K562 (cell line): Measurements from ENCODE around the gene NEK5. TPM values are rescaled to one million over a fixed set of nuclear protein-coding genes. Genes with fewer than 3 reads are reported as not detected.

Experiments
- ARID2 ChIP-seq: fragments of 450-650 bp; IDR thresholded peaks from 2 replicates; pipeline ENCODE4 v1.6.1; 2017; ENCODE audit warnings: antibody characterized with exemption, mild to moderate bottlenecking
- FOXP1 ChIP-seq: sonication (generic); formaldehyde crosslinking; IDR thresholded peaks from 2 replicates; pipeline ENCODE4 v1.8.0; 2022; ENCODE audit warnings: mild to moderate bottlenecking, missing genetic modification reagents
- GTF2E2 ChIP-seq: fragments of 200-800 bp; sonication (Bioruptor generic); IDR thresholded peaks from 2 replicates; pipeline ENCODE4 v1.6.1; 2016; ENCODE audit warnings: missing genetic modification characterization, missing compliant biosample characterization
- HMG20B ChIP-seq: fragments of 250-450 bp; sonication (Bioruptor Pico); IDR thresholded peaks from 2 replicates; pipeline ENCODE4 v1.5.0; 2021; ENCODE audit warnings: mild to moderate bottlenecking
- NCOA4 ChIP-seq: fragments of 450-650 bp; IDR thresholded peaks from 2 replicates; pipeline ENCODE4 v1.6.1; 2018; ENCODE audit warnings: mild to moderate bottlenecking; ENCODE audit not compliant: partially characterized antibody
- POLR2G ChIP-seq: fragments of 200-400 bp; formaldehyde crosslinking; IDR thresholded peaks from 2 replicates; pipeline ENCODE4 v1.6.1; 2017; ENCODE audit warnings: low read depth, mild to moderate bottlenecking, antibody characterized with exemption, low read length, moderate library complexity
- RUNX1 ChIP-seq: sonication (generic); IDR thresholded peaks from 2 replicates; pipeline ENCODE4 v1.6.1; 2016; ENCODE audit warnings: antibody characterized with exemption, low read depth
- SOX6 ChIP-seq: fragments of 450-650 bp; IDR thresholded peaks from 2 replicates; pipeline ENCODE4 v1.6.1; 2014; ENCODE audit warnings: mild to moderate bottlenecking
- ZNF175 ChIP-seq: fragments of 200-800 bp; sonication (Bioruptor generic); IDR thresholded peaks from 2 replicates; pipeline ENCODE4 v1.6.1; 2016; ENCODE audit warnings: low read depth, mild to moderate bottlenecking, missing genetic modification characterization, missing compliant biosample characterization
- ZNF263 ChIP-seq: sonication (generic); formaldehyde crosslinking; IDR thresholded peaks from 2 replicates; pipeline ENCODE4 v1.8.0; 2022; ENCODE audit warnings: mild to moderate bottlenecking, missing genetic modification reagents, borderline replicate concordance
- ZNF551 ChIP-seq: fragments of 250-450 bp; sonication (Bioruptor Pico); IDR thresholded peaks from 2 replicates; pipeline ENCODE4 v1.5.0; 2021; ENCODE audit warnings: mild to moderate bottlenecking, moderate library complexity
- ZNF77 ChIP-seq: fragments of 250-450 bp; sonication (Bioruptor Pico); IDR thresholded peaks from 2 replicates; pipeline ENCODE4 v1.5.0; 2020
- polyA plus RNA-seq, 8 experiments: library from polyadenylated mRNA; depleted of rRNA in 4 of 8; stranded (reverse) in 5 of 8; unstranded in 3 of 8; fragments of >200 nt; fragmentation: Nextera tagmentation in 2 of 8; fragmentation: Illumina TruSeq in 1 of 8; extraction: Ambion mirVana in 2 of 8; extraction: Trizol in 1 of 8; gene quantifications; 2 replicates each; pipeline versions ENCODE4 v1.2.1 to v1.2.3, GENCODE V29; 2011 to 2014; ENCODE audit warnings: inconsistent platforms in 1 of 8, missing spikeins in 1 of 8
- total RNA-seq, 7 experiments: library from RNA; depleted of rRNA in 6 of 7; stranded (reverse); fragments of >200 nt in 6 of 7; fragmentation: Illumina TruSeq in 2 of 7; extraction: Trizol in 2 of 7; gene quantifications; 2 replicates each; pipeline versions ENCODE4 v1.2.1 to v1.2.3, GENCODE V29; 2011 to 2021; ENCODE audit warnings: low replicate concordance in 1 of 7
- TF ChIP-seq, protein P1 (sequence below): sonication (generic); formaldehyde crosslinking; IDR thresholded peaks from 2 replicates; pipeline ENCODE4 v1.8.1; 2023; ENCODE audit warnings: mild to moderate bottlenecking, missing genetic modification reagents
- TF ChIP-seq, protein P2 (sequence below): fragments of 250-450 bp; sonication (Bioruptor Pico); IDR thresholded peaks from 2 replicates; pipeline ENCODE4 v1.5.0; 2022; ENCODE audit warnings: mild to moderate bottlenecking
- TF ChIP-seq, protein P3 (sequence below), 2 experiments: fragments of 450-650 bp; IDR thresholded peaks; 2 replicates each; pipeline ENCODE4 v1.6.1; 2016; ENCODE audit warnings: mild to moderate bottlenecking in 2 of 2, borderline replicate concordance in 1 of 2, low read depth in 1 of 2, moderate library complexity in 1 of 2
- TF ChIP-seq, protein P4 (sequence below): fragments of 250-450 bp; sonication (Bioruptor Pico); IDR thresholded peaks from 2 replicates; pipeline ENCODE4 v1.8.0; 2022; ENCODE audit warnings: inconsistent platforms, mild to moderate bottlenecking, moderate library complexity, borderline replicate concordance

Gene NEK5
- total and polyA plus RNA-seq, 9 of the 15 experiments (the other 6 are each of a cell fraction or from before 2014, with no cell fraction given) = 0.09 to 0.44 (median 0.33) TPM

DNA sequence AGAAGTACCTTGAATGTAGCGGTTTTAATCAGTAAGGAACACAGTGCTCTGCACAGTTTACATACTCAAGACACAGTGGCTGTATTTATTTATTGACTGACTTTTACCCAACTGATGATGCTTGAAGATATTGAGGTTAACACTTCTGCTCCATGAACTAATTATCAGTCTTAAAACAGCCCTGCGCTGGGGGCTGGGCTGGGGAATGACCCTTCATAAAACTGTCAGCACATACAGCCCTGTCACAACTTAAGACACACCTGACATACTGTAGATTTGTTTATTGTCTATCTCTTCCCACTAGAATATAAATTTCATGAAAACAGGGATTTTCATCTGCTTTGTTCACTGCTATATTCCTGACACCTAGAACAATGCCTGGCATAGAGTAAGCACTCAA lies 10.8 kb downstream of the NEK5 start (continued):
- TF ChIP-seq, protein P1, sequence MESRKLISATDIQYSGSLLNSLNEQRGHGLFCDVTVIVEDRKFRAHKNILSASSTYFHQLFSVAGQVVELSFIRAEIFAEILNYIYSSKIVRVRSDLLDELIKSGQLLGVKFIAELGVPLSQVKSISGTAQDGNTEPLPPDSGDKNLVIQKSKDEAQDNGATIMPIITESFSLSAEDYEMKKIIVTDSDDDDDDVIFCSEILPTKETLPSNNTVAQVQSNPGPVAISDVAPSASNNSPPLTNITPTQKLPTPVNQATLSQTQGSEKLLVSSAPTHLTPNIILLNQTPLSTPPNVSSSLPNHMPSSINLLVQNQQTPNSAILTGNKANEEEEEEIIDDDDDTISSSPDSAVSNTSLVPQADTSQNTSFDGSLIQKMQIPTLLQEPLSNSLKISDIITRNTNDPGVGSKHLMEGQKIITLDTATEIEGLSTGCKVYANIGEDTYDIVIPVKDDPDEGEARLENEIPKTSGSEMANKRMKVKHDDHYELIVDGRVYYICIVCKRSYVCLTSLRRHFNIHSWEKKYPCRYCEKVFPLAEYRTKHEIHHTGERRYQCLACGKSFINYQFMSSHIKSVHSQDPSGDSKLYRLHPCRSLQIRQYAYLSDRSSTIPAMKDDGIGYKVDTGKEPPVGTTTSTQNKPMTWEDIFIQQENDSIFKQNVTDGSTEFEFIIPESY (CRISPR knock-in tag) = no peak
- TF ChIP-seq FOXP1 (CRISPR knock-in tag) (no peak), POLR2G (no peak), HMG20B (no peak), SOX6 (peak; percentile 36; the same call in 1 of the 2 replicates), ZNF175 (CRISPR knock-in tag) (no peak), ARID2 (no peak), NCOA4 (no peak), ZNF77 (CRISPR knock-in tag) (no peak), RUNX1 (no peak), GTF2E2 (tag) (no peak), ZNF551 (CRISPR knock-in tag) (no peak), ZNF263 (CRISPR knock-in tag) (no peak)
- TF ChIP-seq, protein P2, sequence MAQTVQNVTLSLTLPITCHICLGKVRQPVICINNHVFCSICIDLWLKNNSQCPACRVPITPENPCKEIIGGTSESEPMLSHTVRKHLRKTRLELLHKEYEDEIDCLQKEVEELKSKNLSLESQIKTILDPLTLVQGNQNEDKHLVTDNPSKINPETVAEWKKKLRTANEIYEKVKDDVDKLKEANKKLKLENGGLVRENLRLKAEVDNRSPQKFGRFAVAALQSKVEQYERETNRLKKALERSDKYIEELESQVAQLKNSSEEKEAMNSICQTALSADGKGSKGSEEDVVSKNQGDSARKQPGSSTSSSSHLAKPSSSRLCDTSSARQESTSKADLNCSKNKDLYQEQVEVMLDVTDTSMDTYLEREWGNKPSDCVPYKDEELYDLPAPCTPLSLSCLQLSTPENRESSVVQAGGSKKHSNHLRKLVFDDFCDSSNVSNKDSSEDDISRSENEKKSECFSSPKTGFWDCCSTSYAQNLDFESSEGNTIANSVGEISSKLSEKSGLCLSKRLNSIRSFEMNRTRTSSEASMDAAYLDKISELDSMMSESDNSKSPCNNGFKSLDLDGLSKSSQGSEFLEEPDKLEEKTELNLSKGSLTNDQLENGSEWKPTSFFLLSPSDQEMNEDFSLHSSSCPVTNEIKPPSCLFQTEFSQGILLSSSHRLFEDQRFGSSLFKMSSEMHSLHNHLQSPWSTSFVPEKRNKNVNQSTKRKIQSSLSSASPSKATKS (CRISPR knock-in tag) = no peak
- TF ChIP-seq, protein P3, sequence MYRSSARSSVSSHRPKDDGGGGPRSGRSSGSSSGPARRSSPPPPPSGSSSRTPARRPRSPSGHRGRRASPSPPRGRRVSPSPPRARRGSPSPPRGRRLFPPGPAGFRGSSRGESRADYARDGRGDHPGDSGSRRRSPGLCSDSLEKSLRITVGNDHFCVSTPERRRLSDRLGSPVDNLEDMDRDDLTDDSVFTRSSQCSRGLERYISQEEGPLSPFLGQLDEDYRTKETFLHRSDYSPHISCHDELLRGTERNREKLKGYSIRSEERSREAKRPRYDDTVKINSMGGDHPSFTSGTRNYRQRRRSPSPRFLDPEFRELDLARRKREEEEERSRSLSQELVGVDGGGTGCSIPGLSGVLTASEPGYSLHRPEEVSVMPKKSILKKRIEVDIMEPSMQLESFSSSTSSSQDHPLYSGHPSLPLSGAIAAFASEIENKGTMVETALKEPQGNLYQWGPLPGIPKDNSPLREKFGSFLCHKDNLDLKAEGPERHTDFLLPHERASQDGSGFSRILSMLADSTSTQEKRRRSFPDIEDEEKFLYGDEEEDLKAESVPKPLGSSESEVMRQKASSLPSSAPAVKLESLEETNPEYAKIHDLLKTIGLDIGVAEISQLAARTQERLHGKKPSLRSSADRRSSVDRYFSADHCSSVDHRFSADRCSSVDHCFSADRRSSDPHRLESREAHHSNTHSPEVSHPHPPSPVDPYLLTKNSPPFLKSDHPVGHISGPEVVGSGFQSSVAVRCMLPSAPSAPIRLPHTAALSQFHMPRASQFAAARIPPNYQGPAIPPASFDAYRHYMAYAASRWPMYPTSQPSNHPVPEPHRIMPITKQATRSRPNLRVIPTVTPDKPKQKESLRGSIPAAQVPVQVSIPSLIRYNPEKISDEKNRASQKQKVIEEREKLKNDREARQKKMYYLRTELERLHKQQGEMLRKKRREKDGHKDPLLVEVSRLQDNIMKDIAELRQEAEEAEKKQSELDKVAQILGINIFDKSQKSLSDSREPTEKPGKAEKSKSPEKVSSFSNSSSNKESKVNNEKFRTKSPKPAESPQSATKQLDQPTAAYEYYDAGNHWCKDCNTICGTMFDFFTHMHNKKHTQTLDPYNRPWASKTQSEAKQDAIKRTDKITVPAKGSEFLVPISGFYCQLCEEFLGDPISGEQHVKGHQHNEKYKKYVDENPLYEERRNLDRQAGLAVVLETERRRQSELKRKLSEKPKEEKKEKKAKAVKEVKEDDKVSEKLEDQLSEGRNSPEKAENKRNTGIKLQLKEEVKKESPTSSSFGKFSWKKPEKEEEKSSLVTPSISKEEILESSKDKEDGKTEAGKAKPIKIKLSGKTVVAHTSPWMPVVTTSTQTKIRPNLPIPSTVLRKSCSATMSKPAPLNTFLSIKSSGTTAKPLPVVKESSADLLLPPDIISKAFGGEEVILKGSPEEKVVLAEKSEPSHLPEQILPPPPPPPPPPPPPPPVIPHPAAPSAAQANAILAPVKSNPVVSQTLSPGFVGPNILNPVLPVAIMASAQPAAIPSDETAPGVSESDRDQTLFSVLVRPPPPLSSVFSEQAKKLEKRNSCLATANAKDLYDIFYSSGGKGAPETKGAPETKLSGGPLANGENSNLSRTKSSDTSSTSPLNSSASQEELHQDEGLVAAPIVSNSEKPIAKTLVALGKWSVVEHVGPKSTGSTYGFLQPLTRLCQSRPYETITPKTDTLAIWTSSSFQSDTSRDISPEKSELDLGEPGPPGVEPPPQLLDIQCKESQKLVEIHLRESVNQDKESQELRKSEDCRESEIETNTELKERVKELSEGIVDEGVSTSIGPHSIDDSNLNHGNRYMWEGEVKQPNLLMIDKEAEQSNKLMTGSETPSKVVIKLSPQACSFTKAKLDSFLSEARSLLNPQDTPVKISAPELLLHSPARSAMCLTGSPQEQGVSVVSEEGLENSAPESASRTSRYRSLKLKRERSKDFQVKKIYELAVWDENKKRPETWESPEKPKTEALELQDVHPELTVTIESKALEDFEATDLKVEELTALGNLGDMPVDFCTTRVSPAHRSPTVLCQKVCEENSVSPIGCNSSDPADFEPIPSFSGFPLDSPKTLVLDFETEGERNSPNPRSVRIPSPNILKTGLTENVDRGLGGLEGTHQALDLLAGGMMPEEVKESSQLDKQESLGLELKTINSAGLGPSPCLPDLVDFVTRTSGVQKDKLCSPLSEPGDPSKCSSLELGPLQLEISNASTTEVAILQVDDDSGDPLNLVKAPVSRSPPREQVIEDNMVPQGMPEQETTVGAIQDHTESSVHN (IDR thresholded peaks at IDR 0.05; ENCODE audit: borderline replicate concordance in 1 of 2, low read depth in 1 of 2) = no peak
- TF ChIP-seq, protein P4, sequence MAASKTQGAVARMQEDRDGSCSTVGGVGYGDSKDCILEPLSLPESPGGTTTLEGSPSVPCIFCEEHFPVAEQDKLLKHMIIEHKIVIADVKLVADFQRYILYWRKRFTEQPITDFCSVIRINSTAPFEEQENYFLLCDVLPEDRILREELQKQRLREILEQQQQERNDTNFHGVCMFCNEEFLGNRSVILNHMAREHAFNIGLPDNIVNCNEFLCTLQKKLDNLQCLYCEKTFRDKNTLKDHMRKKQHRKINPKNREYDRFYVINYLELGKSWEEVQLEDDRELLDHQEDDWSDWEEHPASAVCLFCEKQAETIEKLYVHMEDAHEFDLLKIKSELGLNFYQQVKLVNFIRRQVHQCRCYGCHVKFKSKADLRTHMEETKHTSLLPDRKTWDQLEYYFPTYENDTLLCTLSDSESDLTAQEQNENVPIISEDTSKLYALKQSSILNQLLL = no peak
